Measurements from ENCODE around the gene CLIP3. TPM values are rescaled to one million over a fixed set of nuclear protein-coding genes. Genes with fewer than 3 reads are reported as not detected.

CLIP3 gene
- total and polyA plus RNA-seq, 9 of the 15 experiments (the other 6 are each of a cell fraction or from before 2014, with no cell fraction given): 0.01 to 0.50 (median 0.15) TPM; not detected in 1

GRCh38 chr19:35990156-35990555, 42.5 kb downstream of the CLIP3 start:
- Histone ChIP-seq H2AFZ (ENCODE audit: low read depth, low read length) (no peak overlapping the region), H3K9ac (ENCODE audit: insufficient read depth in 1 of 2, low read depth in 2 of 2, low read length in 2 of 2) (no peak overlapping the region; a peak in 1 of 4 replicates), H4K20me1 (replicated peaks; ENCODE audit: control insufficient read depth, insufficient read depth, low read length) (no peaks in the 10 kb centered on the region), H3K9me1 (ENCODE audit: control insufficient read depth, insufficient read depth, low read length) (no peaks in the 10 kb centered on the region), H3K36me3 (ENCODE audit: control insufficient read depth, insufficient read depth, low read length) (no peaks in the 10 kb centered on the region), H3K4me3 (no peak overlapping the region), H3K27me3 (ENCODE audit: control insufficient read depth in 2 of 2, insufficient read depth in 2 of 2, low read length in 2 of 2) (peaks cover 10 to 16% of the 10 kb centered on the region in 2 experiments; a peak in 4 of 5 replicates), H3K79me2 (ENCODE audit: control insufficient read depth, insufficient read depth, low read length) (peaks cover 1% of the 10 kb centered on the region; the same call in 2 of the 3 replicates), H3K9me3 (replicated peaks; ENCODE audit: control insufficient read depth, insufficient read depth, low read depth, low read length) (peaks cover 3% of the 10 kb centered on the region), H3K4me2 (ENCODE audit: insufficient read depth, low read length) (no peak overlapping the region), H3K27ac (ENCODE audit: extremely low read depth, low read depth, low read length) (no peak overlapping the region), H3K4me1 (replicated peaks in 1 of 2; ENCODE audit: control insufficient read depth in 2 of 2, insufficient read depth in 2 of 2, low read length in 2 of 2) (peaks cover 0 to 27% of the 10 kb centered on the region in 2 experiments; a peak in 2 of 5 replicates)
- DNase-seq (ENCODE audit: extremely low read depth in 1 of 4, low spot score in 3 of 4) (no peak), ATAC-seq (no peak), FAIRE-seq (no peak)
- TF ChIP-seq PTBP1 (IDR thresholded peaks at IDR 0.05; ENCODE audit: low read depth, low read length) (no peak), BACH1 (tag; IDR thresholded peaks at IDR 0.05) (no peak), THRA (IDR thresholded peaks at IDR 0.05) (no peak), FOS (IDR thresholded peaks at IDR 0.05; ENCODE audit: extremely low read depth, insufficient read length) (no peak), XRCC4 (IDR thresholded peaks at IDR 0.05; ENCODE audit: extremely low read depth, insufficient read depth, insufficient read length) (no peak), CBFB (CRISPR knock-in tag; IDR thresholded peaks at IDR 0.05) (no peak), MAFG (tag; conservative IDR thresholded peaks at IDR 0.05) (no peak), TRIM25 (IDR thresholded peaks at IDR 0.05; ENCODE audit: borderline replicate concordance) (no peak), KAT8 (IDR thresholded peaks at IDR 0.05; ENCODE audit: low read depth) (no peak), HMGN3 (IDR thresholded peaks at IDR 0.05; ENCODE audit: borderline replicate concordance, extremely low read depth, insufficient read length, low read depth, low read length) (no peak), FOXO4 (CRISPR knock-in tag; IDR thresholded peaks at IDR 0.05) (no peak), ARID2 (IDR thresholded peaks at IDR 0.05) (no peak), EGR1 (conservative IDR thresholded peaks at IDR 0.05) (no peak), NR2C2 (CRISPR knock-in tag; IDR thresholded peaks at IDR 0.05) (no peak), NR2C2 (tag; IDR thresholded peaks at IDR 0.05) (no peak)
- intact Hi-C loops (cut with micrococcal nuclease): loop anchor here (10.0 kb wide), 1 partner anchor 125 kb away; the partner anchor contains the start of genes OVOL3, POLR2I and TBCB
- POLR2A ChIA-PET: interaction anchor here (0.6 kb wide), 1 partner anchor 32 kb away, joined by 3 read pairs; no protein-coding TSS in a partner anchor
- no TSS peak for BruUV-seq (replicated peaks)
- CTCF ChIA-PET (ENCODE audit: low intra/inter-chr PET ratio): no interaction called here
- in situ Hi-C loops (cut with MboI): no loop called here
- WGBS (ENCODE audit: insufficient coverage, low coverage, missing lambda C conversion rate): 37% methylated on average over 4 of the region's 4 CpGs

All from K562 (cell line).